Measurements from ENCODE around the gene MAGOHB. TPM values are rescaled to one million over a fixed set of nuclear protein-coding genes. Genes with fewer than 3 reads are reported as not detected.
A peak's percentile ranks its signal among the peaks of the same experiment; 100 is the strongest.
"Not testable (repeated sequence)": the region's sequence is repeated elsewhere in the genome, so short reads cannot be mapped to it uniquely, and the experiment has no call there.

MAGOHB gene
- total and polyA plus RNA-seq, 8 donors = 23.6 to 45.2 (median 40.2) TPM

GRCh38 chr12:10615532-10615931, 2.1 kb upstream of the MAGOHB start:
- no peaks in the 10 kb centered on the region for H3K9me3 ChIP-seq
- no peak overlapping the region for H3K4me3 ChIP-seq
- ATAC-seq (no peak), DNase-seq (no peak)
- H3K4me1 ChIP-seq = peaks cover 7 to 21% of the 10 kb centered on the region in 2 donors
- TF ChIP-seq CTCF (IDR thresholded peaks at IDR 0.05) = no peak
- H3K27me3 ChIP-seq = no peaks in the 10 kb centered on the region
- H3K27ac ChIP-seq = no peak overlapping the region
- intact Hi-C loops (cut with DNase I) = no loop called here
- H3K36me3 ChIP-seq = no peaks in the 10 kb centered on the region

GRCh38 chr12:10614056-10614370, 604 bp upstream of the MAGOHB start:
- H3K27ac ChIP-seq = peak overlapping the region; percentile 78 to 87
- intact Hi-C loops (cut with DNase I) = no loop called here
- H3K4me1 ChIP-seq = peaks cover 7 to 21% of the 10 kb centered on the region in 2 donors
- H3K36me3 ChIP-seq = peaks cover 0 to 13% of the 10 kb centered on the region in 2 donors
- H3K27me3 ChIP-seq = no peaks in the 10 kb centered on the region
- ATAC-seq = no peak
- no peak for DNase-seq
- TF ChIP-seq CTCF (IDR thresholded peaks at IDR 0.05) = no peak
- peak overlapping the region; percentile 57 to 91 for H3K4me3 ChIP-seq
- H3K9me3 ChIP-seq = no peaks in the 10 kb centered on the region

- Histone ChIP-seq H3K27ac (peak overlapping the region; percentile 78 to 87), H3K9me3 (no peaks in the 10 kb centered on the region), H3K4me1 (peaks cover 7 to 21% of the 10 kb centered on the region in 2 donors), H3K4me3 (peak overlapping the region; percentile 57 to 91), H3K36me3 (peaks cover 0 to 23% of the 10 kb centered on the region in 2 donors), H3K27me3 (no peaks in the 10 kb centered on the region)
- TF ChIP-seq CTCF (IDR thresholded peaks at IDR 0.05) = no peak
- no peak for DNase-seq
- intact Hi-C loops (cut with DNase I) = no loop called here
- ATAC-seq = peak; percentile 10
Measured at GRCh38 chr12:10612984-10613348, 443 bp downstream of the MAGOHB start.

GRCh38 chr12:10612110-10612509, 1.3 kb downstream of the MAGOHB start:
- Histone ChIP-seq H3K27ac (no peak overlapping the region), H3K36me3 (peaks cover 0 to 32% of the 10 kb centered on the region in 2 donors), H3K4me1 (peaks cover 7 to 21% of the 10 kb centered on the region in 2 donors), H3K9me3 (no peaks in the 10 kb centered on the region), H3K4me3 (peak overlapping the region in 1 of 2 donors; percentile 91), H3K27me3 (no peaks in the 10 kb centered on the region)
- no peak for ATAC-seq
- intact Hi-C loops (cut with DNase I) = no loop called here
- DNase-seq = no peak
- TF ChIP-seq CTCF (IDR thresholded peaks at IDR 0.05) = no peak

GRCh38 chr12:10611258-10611657, 2.2 kb downstream of the MAGOHB start:
- intact Hi-C loops (cut with DNase I); H3K27ac ChIP-seq; DNase-seq; ATAC-seq; H3K9me3 ChIP-seq; H3K27me3 ChIP-seq; H3K4me3 ChIP-seq: not testable (repeated sequence)
- H3K4me1 ChIP-seq = peaks cover 7 to 21% of the 10 kb centered on the region in 2 donors
- peaks cover 0 to 37% of the 10 kb centered on the region in 2 donors for H3K36me3 ChIP-seq

GRCh38 chr12:10610188-10610587, 3.2 kb downstream of the MAGOHB start:
- Histone ChIP-seq H3K4me3 (no peak overlapping the region), H3K9me3 (no peaks in the 10 kb centered on the region), H3K27me3 (no peaks in the 10 kb centered on the region), H3K36me3 (peaks cover 0 to 37% of the 10 kb centered on the region in 2 donors), H3K4me1 (peaks cover 7 to 21% of the 10 kb centered on the region in 2 donors), H3K27ac (no peak overlapping the region)
- no peak for TF ChIP-seq CTCF (IDR thresholded peaks at IDR 0.05)
- DNase-seq (no peak), ATAC-seq (no peak)
- intact Hi-C loops (cut with DNase I) = no loop called here
